ENCODE results near the gene FFAR1.
"Not testable (repeated sequence)": the region's sequence is repeated elsewhere in the genome, so short reads cannot be mapped to it uniquely, and the experiment has no call there.

The FFAR1 gene

DNA sequence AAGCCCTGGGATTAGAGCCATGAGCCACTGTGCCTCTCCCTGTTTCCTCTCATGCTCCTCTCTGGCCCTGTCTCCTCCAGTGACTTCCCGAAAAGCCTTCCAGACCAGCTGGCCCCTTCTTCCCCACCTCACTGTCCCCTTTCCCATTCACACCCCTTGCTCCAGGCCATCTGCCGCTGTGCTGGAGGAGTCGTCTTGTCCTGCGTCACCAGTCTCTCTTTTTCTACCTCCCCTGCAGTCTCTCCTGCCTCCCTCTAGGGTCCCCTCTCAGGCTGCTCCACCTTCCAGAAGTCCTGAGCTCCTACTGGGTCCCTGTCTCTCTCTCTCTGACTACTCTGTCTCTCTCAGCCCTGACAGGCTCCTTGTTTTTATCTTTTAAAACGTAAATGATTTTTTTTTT lies 5.3 kb upstream of the FFAR1 start:
- DNase-seq (ENCODE audit: low spot score), result no peak

DNA sequence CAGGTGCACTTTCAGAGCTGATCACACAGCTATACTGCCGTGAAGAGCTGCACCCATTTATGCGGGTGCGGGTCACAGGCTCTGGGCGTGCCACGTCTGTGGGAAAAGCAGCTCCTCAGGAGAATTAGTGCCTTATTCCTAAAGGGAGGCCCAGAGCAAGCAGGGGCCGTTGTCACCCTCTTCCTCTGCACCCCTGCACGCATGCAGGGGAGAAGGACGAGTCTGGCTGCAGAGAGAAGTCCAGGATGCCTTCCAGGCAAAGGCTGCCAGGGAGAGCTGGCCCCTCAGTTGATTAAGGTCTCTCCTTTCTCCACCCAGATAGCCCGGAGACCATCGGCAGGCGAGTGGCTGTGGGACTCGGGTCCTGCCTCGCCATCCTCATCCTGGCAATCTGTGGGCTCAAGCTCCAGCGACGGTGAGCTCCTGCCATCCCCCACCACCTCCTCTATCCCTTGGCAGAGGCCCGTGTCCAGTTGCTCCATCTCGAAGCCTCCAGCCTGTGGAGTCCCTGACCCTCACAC lies 3.1 kb upstream of the FFAR1 start:
- no peak for DNase-seq (ENCODE audit: low spot score)

DNA sequence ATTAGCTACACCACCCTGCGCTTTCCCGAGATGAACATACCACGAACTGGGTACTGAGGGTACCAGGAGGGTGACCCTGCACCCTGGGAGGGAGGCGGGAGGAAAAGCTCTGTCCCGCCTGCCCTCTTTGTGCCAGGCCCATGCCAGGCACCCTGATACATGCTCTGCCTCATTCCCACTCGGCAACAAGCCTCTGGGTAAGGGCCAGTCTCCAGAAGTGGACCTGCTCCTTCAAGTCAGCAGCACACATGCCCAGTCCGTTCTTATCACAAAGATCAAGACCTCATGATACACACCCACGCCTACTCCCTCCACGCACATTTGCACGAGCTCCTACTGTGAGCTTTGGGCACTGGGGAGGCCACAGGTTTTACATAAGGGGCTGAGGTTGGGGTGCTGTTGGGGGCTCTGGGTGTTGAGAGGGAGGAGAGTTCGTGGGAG lies 2.0 kb upstream of the FFAR1 start:
- no peak for DNase-seq (ENCODE audit: low spot score)

DNA sequence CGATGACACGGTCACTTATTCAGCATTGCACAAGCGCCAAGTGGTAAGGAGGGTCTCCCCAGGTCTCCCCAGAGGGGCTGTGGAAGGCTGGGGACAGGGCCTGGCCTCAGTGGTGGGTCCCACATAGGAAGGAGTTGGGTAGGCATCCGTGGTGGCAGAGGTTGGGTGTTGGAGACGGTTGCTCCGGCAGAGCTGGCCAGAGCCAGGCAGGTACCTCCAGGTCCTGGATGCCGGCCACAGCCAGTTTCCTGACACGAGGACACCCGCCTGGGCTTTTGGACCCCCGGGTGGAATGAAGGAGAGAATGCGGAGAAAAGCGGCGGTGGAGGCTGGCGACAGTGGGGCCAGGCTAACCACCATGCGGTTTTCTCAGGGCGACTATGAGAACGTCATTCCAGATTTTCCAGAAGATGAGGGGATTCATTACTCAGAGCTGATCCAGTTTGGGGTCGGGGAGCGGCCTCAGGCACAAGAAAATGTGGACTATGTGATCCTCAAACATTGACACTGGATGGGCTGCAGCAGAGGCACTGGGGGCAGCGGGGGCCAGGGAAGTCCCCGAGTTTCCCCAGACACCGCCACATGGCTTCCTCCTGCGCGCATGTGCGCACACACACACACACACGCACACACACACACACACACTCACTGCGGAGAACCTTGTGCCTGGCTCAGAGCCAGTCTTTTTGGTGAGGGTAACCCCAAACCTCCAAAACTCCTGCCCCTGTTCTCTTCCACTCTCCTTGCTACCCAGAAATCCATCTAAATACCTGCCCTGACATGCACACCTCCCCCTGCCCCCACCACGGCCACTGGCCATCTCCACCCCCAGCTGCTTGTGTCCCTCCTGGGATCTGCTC lies 1.3 kb upstream of the FFAR1 start:
- no peak for DNase-seq (ENCODE audit: low spot score)

DNA sequence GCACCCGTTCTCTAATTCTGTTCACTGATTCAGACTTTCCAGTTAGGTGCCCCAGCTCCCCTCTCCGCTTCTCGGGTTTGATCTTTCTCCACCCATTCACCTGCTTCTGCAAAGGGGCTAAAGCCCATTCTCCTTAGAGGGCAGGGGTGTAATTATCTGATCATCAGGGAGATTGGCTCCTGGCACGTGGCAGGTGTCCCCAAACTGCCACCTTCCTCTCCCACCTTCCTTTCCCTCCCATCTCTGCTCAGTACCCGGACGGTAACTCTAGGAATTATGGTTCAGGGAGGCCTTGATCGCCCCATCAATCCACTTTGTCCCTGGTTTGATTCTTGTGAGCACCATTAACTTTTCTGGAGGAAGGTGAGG lies 212 bp downstream of the FFAR1 start:
- no peak for DNase-seq (ENCODE audit: low spot score)

DNA sequence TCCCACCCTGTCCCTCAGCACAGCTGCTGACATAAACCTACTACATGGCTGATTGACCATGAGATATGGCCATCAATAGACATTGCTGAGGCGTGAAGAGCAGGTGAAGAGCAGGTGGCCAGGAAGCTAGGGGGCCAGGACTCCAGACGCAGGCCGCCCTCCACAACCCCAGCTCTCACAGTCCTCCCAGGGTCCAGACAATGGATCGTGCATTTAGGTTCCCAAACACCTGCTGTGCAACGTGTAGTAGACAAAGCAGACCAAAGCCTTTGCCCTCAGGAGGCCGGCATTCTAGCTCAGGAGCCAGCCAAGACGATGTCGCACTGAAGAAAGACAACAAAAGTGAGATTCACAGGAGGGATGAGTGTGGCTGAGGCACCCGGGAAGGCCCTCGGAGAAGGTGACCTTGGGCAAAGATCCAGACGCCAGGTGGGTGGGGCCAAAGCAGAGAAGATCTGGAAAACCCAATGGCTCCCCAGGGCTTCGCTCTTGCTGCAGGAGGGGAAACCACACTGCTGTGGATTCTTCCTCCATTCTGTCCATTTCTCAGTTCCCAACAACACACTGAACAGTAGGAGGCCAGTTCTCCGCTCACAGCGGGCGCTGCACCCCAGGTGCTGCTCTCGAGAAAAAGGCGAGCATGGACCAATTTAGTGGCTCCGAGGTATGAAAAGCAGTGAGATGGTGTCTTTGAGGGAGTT lies 1.4 kb downstream of the FFAR1 start:
- DNase-seq (ENCODE audit: low spot score), result no peak

DNA sequence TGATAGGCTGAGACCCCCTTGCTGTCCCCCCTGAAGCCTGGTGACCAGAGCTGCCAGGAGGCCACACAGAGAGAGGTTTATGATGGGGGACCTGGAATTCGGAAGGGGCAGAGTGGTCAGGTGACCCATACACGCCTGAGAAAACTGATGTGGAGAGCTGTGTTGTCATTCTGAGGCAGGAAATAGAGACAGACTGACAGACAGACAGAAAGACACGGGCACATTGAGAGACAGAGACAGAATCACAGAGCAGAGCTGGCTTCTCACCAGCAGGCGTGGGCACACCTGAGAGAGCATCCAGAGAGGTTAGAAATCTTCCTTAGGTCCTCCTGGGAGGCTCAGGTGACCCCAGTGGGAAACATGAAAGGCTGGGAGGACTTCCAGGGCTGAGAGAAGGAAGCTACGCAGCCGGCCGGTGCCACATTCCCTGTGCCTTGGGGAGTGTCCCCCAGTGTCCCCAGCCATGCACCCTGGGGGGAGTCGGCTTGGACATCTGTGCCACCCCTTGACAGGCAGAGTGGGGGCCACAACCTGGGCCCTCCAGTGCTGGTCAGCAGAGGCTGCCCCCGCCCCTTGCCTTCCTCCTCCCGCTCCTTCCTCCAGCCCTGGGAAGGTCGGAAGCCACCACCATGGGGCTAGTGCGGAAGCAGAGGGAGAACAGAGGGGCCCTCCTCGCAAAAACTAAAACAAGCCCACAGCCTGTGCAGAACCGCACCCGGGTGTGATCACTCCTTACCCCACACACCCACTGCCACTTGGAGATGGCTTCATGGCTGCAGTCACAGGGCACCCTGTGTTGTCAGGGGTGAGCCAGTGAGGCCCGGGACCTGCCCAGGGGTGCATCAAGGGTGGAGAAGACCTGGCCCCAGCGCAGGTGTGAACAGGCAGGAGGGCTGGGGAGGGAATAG lies 2.2 kb downstream of the FFAR1 start:
- no peak for DNase-seq (ENCODE audit: low spot score)

DNA sequence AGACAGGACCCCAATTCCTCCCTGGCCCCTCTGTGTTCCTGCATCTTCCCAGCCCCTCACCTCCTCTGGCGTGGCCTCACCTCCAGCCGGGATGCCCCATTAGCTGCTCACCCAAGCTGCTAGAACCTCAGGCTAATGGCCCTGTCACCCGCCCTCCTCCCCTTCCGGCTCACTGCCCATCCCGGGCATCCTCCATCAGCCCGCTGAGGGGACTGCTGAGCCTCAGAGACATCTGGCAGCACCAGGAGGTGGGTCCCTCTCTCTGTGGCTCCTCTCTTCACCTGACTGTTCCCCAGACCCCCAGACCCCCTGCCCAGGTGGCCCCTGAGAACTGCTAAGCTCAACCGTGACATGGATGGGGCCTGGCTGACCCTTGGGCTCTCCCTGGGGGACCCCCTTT lies 2.9 kb downstream of the FFAR1 start:
- DNase-seq (ENCODE audit: low spot score), result no peak

DNA sequence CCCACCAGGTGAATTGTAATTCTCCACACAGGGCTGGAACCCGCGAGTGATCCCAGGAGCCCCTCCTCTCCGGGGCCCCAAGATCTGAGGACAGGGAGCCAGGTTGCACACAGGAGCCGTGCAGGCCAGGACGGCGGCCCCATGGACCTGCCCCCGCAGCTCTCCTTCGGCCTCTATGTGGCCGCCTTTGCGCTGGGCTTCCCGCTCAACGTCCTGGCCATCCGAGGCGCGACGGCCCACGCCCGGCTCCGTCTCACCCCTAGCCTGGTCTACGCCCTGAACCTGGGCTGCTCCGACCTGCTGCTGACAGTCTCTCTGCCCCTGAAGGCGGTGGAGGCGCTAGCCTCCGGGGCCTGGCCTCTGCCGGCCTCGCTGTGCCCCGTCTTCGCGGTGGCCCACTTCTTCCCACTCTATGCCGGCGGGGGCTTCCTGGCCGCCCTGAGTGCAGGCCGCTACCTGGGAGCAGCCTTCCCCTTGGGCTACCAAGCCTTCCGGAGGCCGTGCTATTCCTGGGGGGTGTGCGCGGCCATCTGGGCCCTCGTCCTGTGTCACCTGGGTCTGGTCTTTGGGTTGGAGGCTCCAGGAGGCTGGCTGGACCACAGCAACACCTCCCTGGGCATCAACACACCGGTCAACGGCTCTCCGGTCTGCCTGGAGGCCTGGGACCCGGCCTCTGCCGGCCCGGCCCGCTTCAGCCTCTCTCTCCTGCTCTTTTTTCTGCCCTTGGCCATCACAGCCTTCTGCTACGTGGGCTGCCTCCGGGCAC lies 3.9 kb downstream of the FFAR1 start:
- no peak for DNase-seq (ENCODE audit: low spot score)

DNA sequence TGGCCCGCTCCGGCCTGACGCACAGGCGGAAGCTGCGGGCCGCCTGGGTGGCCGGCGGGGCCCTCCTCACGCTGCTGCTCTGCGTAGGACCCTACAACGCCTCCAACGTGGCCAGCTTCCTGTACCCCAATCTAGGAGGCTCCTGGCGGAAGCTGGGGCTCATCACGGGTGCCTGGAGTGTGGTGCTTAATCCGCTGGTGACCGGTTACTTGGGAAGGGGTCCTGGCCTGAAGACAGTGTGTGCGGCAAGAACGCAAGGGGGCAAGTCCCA lies 4.4 kb downstream of the FFAR1 start:
- DNase-seq (ENCODE audit: low spot score), result no peak

DNA sequence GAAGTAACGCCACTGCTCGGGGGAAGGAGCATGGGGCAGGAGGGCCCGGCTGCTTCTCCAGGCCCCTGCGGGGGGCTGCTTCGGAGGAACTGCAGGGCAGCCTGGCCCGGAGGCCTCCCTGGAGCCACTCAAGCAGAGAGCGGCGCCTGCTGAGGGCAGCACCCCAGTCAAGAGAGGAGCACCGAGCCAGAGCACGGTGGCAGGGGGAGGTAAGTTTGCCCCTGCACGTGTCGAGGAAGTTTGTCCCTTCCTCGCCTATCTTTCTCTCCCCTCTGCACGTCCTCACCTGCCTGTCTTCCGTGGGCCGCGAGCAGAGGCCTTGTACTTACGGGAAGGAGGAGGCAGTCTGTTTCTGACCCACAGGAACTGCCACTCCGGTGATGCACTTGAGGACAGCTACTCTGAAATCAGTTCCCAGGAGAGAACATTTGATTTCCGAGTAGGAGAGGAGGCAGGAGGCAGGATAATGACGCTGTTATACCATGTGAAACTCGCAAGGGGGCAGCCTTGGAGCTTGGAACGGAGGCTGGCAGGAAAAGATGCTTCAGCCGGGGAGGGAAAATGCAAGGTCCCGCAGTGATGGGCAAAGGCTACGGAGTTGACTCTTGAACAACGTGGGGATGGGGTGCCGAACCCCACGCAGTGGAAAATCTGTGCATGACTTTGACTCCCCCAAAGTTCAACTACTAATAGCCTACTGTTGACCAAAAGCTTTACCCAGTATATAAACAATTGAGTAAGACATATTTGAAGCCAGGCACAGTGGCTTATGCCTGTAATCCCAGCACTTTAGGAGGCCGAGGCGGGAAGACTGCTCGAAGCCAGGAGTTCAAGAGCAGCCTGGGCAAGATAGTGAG lies 5.0 kb downstream of the FFAR1 start:
- peak; percentile 70 for DNase-seq (ENCODE audit: low spot score)

DNA sequence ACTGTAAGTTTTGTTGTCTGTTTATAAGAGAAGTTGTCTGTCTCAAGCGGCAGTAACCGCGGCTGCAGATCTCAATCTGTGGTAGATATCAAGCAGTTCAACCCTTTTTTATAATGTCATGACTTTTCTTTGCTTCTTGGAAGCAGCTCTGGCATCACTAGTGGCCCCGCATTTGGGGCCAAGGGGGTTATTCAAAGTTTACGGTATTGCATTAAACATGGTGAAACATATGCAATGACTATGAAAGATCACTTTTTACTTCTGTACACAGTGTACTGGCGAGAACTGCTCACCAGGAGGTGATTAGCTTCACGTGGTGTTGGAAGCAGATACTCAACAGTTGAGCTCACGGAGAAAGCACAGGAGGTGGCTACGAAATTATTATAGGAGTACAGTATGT lies 5.9 kb downstream of the FFAR1 start:
- DNase-seq (ENCODE audit: low spot score), result no peak

DNA sequence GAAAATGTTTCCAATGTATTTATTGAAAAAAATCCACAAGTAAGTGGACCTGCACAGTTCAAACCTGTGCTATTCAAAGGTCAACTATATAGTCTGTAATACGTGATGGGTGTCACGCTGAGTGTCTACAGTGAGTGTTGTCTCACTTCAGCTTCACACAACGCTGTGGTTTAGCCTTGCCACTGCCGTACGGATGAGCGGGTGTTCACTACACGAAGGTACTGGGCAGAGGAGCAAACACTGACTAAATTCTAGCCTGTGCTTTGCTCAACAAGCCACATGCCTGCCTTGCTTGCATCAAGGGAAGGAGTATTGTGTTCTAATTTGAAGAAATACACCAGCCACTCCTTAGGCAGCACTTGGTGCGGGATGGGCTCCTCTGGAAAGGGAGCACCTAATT lies 7.2 kb downstream of the FFAR1 start:
- no peak for DNase-seq (ENCODE audit: low spot score)

DNA sequence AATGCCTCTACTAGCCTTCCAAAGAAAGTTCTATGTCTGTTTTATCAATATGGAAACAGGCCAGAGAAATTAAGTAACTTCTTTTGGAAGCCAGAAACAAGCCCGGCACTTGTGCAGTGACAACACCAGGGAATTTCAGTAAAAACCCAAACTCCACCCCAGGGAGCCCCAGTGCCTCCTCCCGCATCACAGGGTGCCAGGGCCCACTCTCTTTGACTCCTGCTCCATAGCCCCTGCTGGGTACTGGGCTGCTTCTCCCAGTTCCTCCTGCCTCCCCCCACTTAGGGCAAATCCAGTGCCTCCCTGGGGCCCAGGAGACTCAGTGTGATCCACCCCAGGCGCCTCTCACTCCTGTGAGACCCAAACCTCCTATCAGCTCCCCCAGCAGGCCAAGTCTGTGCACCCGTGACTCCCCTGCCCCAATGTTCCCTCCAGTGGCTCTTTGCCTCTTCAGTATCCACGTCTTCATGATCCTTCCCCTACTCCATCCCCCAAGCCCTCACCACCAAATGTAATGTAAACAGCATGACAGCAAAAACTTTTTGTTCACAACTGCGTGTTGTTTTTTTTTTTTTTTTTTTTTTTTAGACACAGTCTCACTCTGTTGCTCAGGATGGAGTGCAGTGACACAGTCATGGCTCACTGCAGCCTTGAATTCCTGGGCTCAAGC lies 8.2 kb downstream of the FFAR1 start:
- no peak for DNase-seq (ENCODE audit: low spot score)

DNA sequence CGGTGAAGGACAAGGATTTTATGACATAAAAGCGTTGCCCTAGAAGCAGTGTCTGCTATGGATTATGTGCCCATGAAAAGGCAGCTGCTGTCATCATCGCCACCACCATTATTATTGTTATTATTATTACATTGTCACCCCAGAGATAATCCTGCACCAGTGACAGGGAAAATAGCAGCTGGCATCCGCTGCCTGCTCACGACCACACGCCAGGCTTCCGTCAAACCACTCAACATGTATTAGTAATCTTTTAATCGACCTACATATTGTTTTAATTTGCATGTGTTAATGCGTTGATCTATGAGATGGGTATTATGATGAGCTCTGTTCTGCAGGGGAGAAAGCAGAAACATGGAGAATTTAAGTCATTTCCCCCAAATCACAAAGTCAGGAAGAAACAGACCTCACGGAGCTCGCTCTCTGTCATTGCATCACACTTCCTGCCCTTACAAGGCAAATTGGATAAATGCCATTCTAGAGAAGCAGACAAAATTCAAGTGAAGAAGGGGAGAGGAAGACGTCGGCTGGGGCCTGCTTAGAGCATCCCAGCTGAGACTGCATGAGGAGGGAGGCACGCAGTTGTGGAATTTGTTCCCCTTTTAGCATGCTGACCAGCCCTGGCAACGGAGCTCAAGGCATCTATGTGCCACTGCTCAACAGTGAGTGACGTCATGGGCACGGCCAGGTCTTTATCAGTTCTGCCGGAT lies 10.3 kb downstream of the FFAR1 start, which contains the start of gene FFAR3:
Gene FFAR3, plus strand, starts transcription at position 594 of the 707 bp plus-strand sequence. CDS start 431 bp downstream, outside the sequence.
- peak; percentile 55 for DNase-seq (ENCODE audit: low spot score)

DNA sequence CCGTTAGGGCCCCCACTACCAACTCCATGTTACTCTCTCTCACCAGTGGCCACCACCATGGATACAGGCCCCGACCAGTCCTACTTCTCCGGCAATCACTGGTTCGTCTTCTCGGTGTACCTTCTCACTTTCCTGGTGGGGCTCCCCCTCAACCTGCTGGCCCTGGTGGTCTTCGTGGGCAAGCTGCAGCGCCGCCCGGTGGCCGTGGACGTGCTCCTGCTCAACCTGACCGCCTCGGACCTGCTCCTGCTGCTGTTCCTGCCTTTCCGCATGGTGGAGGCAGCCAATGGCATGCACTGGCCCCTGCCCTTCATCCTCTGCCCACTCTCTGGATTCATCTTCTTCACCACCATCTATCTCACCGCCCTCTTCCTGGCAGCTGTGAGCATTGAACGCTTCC lies 11.1 kb downstream of the FFAR1 start:
- DNase-seq (ENCODE audit: low spot score), result not testable (repeated sequence)

DNA sequence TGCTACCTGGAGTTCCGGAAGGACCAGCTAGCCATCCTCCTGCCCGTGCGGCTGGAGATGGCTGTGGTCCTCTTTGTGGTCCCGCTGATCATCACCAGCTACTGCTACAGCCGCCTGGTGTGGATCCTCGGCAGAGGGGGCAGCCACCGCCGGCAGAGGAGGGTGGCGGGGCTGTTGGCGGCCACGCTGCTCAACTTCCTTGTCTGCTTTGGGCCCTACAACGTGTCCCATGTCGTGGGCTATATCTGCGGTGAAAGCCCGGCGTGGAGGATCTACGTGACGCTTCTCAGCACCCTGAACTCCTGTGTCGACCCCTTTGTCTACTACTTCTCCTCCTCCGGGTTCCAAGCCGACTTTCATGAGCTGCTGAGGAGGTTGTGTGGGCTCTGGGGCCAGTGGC lies 11.7 kb downstream of the FFAR1 start:
- not testable (repeated sequence) for DNase-seq (ENCODE audit: low spot score)

DNA sequence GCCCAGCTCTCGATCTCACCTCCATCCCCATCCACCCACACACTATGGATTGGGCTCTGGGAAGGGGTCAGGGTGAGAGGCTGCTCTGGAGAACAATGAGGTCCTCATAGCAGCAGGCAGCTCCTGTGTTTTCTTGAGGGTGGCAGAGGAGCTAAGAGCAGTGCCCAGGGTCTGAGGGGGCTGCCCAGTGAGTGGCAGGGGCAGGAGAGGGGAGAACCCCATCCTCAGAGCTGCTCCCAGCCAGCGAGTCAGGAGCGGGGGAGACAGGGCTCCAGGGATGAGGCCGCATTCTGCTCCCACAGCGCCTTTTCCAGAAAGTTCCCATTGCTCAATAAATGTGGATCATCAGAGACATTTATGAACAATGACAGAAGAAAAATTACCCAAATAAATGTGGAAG lies 12.4 kb downstream of the FFAR1 start:
- DNase-seq (ENCODE audit: low spot score), result not testable (repeated sequence)

DNA sequence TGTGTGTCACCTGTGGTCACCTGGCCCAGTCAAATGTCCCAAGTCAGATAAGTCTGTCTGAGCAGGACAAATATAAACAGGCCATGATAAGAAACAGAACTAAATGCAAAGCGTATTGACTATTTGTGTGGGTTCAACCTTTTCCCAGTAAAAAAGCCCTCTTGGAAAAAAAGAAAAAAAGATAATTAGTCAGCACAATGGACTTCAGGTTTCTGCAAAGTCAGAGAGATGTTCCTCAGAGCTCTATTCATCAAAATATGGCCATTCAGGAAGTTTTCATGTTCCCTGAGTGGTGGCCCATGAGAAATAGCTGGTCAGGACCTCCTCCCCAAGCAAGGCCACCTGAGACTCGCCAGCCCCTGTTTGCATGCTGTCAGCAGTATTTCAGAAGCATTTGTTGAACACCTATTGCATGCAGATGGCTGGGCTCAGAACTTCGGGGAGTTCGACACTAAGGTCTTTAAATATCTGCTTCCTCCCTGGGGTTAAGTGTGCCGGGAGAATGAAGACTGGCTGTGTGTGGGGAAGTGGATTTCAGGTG lies 13.2 kb downstream of the FFAR1 start:
- DNase-seq (ENCODE audit: low spot score), result no peak

Data from kidney capillary endothelial cell (primary cell).